Esophagus muscularis mucosa (tissue), 4 donors: Measurements from ENCODE around the gene TMCO5A.

Source experiments
- EP300 ChIP-seq: sonication (generic); formaldehyde crosslinking; IDR thresholded peaks from one replicate; pipeline ENCODE4 v1.6.1; 2017; ENCODE audit warnings: antibody characterized with exemption
- POLR2A ChIP-seq: fragments of 450-650 bp; IDR thresholded peaks from one replicate; pipeline ENCODE4 v1.6.1; 2017; ENCODE audit warnings: antibody characterized with exemption, moderate library complexity, mild to moderate bottlenecking, low read depth
- POLR2AphosphoS5 ChIP-seq, 2 donors: sonication (generic); formaldehyde crosslinking; IDR thresholded peaks; one replicate each; pipeline ENCODE4 v1.6.1; 2017; ENCODE audit warnings: antibody characterized with exemption in 2 of 2
- TF ChIP-seq, protein P1 (sequence below), 3 experiments: fragments of 200-600 bp in 2 of 3; fragments of 450-650 bp in 1 of 3; sonication (generic) in 2 of 3; IDR thresholded peaks; one replicate each; pipeline ENCODE4 v1.5.1; 2017 to 2019; ENCODE audit warnings: antibody characterized with exemption in 3 of 3, mild to moderate bottlenecking in 2 of 3, moderate library complexity in 1 of 3

DNA sequence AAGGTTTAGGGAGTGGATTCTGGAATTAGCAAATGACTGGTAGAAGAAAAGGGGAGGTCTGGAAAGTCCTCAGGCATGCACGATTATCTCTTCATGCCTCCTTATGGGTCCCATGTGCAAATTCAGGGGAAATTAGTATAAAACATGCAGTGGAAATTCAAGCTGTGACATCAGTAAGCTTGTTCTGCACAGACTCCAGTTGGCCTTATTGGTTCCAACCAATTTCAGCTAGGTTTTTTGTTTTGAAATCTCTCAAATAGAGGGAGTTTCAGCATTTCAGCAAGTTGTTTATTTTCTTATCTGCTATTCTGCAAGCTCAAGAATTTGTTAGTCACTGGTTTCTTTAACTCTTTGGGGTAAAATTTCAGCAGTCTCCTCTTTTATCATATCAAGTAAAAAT is 774 bp upstream of the TMCO5A start:
- TF ChIP-seq, protein P1, sequence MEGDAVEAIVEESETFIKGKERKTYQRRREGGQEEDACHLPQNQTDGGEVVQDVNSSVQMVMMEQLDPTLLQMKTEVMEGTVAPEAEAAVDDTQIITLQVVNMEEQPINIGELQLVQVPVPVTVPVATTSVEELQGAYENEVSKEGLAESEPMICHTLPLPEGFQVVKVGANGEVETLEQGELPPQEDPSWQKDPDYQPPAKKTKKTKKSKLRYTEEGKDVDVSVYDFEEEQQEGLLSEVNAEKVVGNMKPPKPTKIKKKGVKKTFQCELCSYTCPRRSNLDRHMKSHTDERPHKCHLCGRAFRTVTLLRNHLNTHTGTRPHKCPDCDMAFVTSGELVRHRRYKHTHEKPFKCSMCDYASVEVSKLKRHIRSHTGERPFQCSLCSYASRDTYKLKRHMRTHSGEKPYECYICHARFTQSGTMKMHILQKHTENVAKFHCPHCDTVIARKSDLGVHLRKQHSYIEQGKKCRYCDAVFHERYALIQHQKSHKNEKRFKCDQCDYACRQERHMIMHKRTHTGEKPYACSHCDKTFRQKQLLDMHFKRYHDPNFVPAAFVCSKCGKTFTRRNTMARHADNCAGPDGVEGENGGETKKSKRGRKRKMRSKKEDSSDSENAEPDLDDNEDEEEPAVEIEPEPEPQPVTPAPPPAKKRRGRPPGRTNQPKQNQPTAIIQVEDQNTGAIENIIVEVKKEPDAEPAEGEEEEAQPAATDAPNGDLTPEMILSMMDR (IDR thresholded peaks at IDR 0.05): no peak
- TF ChIP-seq POLR2A (no peak), POLR2AphosphoS5 (IDR thresholded peaks at IDR 0.05) (no peak), EP300 (no peak)
